MCF 10A (cell line): Measurements from ENCODE around the gene COPB1. TPM values are rescaled to one million over a fixed set of nuclear protein-coding genes. Genes with fewer than 3 reads are reported as not detected.

ENCODE experiments used
- BruUV-seq: library from RNA; stranded (reverse); fragments of 400-500 nt; replicated peaks from 2 replicates; lab custom pipeline; 2021; lab: Mats Ljungman, UMichigan
- CTCF ChIA-PET: fragments of 300-600 bp; sonication (Branson Sonifier 250); formaldehyde crosslinking; extraction: SDS; loops from one replicate; lab custom pipeline; 2021; ENCODE audit warnings: antibody characterized with exemption, inconsistent platforms; lab: Yijun Ruan, JAX
- POLR2A ChIA-PET: fragments of 300-600, 350-650 bp; sonication (Branson Sonifier 250); formaldehyde crosslinking; extraction: SDS; loops from one replicate; lab custom pipeline; 2020; ENCODE audit warnings: antibody characterized with exemption, inconsistent platforms; lab: Yijun Ruan, JAX
- DNase-seq: peaks from one replicate; pipeline ENCODE4 v3.0.0-alpha.2; 2018; ENCODE audit not compliant: unreplicated experiment
- H3K27ac Mint-ChIP-seq: one replicate; pipeline ENCODE4 v1.8.0; 2022; ENCODE audit warnings: mild to moderate bottlenecking, low read depth, mixed read lengths; ENCODE audit not compliant: unreplicated experiment
- H3K27me3 Mint-ChIP-seq: one replicate; pipeline ENCODE4 v1.8.0; 2022; ENCODE audit warnings: mixed read lengths; ENCODE audit not compliant: insufficient read depth, unreplicated experiment
- H3K36me3 Mint-ChIP-seq: one replicate; pipeline ENCODE4 v1.8.0; 2022; ENCODE audit warnings: mild to moderate bottlenecking, moderate library complexity, mixed read lengths; ENCODE audit not compliant: insufficient read depth, unreplicated experiment
- H3K4me1 Mint-ChIP-seq: one replicate; pipeline ENCODE4 v1.8.0; 2022; ENCODE audit warnings: mixed read lengths; ENCODE audit not compliant: insufficient read depth, unreplicated experiment
- H3K4me3 Mint-ChIP-seq: one replicate; pipeline ENCODE4 v1.8.0; 2022; ENCODE audit warnings: mild to moderate bottlenecking, moderate library complexity, mixed read lengths; ENCODE audit not compliant: unreplicated experiment
- H3K9me3 Mint-ChIP-seq: one replicate; pipeline ENCODE4 v1.8.0; 2022; ENCODE audit warnings: mixed read lengths; ENCODE audit not compliant: unreplicated experiment
- intact Hi-C: fragments of 100-400 bp; cut with micrococcal nuclease; formaldehyde crosslinking; loops from 2 replicates; pipeline ENCODE4 v1.14.1; 2022
- total RNA-seq: library from RNA; stranded (reverse); gene quantifications from 2 replicates; pipeline ENCODE4 v1.2.3, GENCODE V29; 2022
- TF ChIP-seq, protein P1 (sequence below): fragments of 200-600 bp; IDR thresholded peaks from one replicate; pipeline ENCODE4 v1.8.0; 2022; ENCODE audit warnings: antibody characterized with exemption, mild to moderate bottlenecking; ENCODE audit not compliant: unreplicated experiment

The COPB1 gene
- total RNA-seq, 1 experiment from 2014 or later: 159 TPM

DNA sequence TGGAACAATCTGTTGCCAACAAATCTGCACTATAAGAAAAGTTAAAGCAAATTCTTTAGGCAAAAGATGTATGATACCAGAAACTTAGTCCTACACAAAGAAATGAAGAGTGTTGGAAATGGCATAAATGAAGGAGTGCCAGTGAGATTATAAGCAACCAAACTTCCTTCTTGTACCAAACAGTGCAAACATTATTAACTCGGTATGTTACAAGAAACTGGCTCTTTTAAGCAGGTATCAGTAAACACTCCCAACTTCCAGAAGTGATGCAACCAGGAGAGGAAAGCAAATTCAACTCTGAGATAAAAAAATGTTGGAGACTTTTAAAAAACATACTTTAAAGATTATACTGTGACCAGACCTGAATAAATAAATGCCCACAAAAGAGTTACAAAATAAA is 28.5 kb downstream of the COPB1 start:
- Mint-ChIP-seq H3K4me3 (no peak overlapping the region), H3K27me3 (no peaks in the 10 kb centered on the region), H3K4me1 (no peaks in the 10 kb centered on the region), H3K36me3 (peaks cover 79% of the 10 kb centered on the region), H3K27ac (no peak overlapping the region), H3K9me3 (no peaks in the 10 kb centered on the region)
- ChIA-PET POLR2A (interaction anchor here (0.6 kb wide), 1 partner anchor 29 kb away, joined by 3 read pairs; no protein-coding TSS in a partner anchor), CTCF (interaction anchor here (1.0 to 1.2 kb wide), 2 partner anchors 16 to 171 kb away, joined by 7 read pairs; no protein-coding TSS in a partner anchor)
- intact Hi-C loops: no loop called here
- BruUV-seq: no TSS peak
- TF ChIP-seq, protein P1, sequence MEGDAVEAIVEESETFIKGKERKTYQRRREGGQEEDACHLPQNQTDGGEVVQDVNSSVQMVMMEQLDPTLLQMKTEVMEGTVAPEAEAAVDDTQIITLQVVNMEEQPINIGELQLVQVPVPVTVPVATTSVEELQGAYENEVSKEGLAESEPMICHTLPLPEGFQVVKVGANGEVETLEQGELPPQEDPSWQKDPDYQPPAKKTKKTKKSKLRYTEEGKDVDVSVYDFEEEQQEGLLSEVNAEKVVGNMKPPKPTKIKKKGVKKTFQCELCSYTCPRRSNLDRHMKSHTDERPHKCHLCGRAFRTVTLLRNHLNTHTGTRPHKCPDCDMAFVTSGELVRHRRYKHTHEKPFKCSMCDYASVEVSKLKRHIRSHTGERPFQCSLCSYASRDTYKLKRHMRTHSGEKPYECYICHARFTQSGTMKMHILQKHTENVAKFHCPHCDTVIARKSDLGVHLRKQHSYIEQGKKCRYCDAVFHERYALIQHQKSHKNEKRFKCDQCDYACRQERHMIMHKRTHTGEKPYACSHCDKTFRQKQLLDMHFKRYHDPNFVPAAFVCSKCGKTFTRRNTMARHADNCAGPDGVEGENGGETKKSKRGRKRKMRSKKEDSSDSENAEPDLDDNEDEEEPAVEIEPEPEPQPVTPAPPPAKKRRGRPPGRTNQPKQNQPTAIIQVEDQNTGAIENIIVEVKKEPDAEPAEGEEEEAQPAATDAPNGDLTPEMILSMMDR: no peak
- no peak for DNase-seq

DNA sequence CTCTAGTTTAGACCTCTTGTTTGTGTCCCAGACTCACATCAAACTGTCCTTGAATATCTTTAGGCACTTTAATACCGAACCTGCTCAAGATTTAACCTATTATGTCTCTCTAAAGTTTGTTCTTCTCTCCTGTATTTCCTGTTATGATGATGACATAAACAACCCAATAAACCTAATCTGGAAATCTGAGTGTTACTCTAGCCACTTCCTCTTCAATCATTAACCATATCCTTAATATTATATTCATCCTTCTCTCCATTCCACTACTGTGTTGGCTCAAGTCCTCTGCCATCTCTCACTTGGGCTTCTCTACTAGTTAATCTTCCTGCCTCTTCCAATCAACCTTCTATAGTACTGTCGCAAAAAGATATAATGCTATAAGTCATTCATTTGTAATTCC is 36.0 kb downstream of the COPB1 start:
- H3K4me1 Mint-ChIP-seq: no peaks in the 10 kb centered on the region
- intact Hi-C loops: no loop called here
- H3K4me3 Mint-ChIP-seq: no peak overlapping the region
- ChIA-PET CTCF (interaction anchor here (5.1 kb wide), 1 partner anchor 8 kb away, joined by 52 read pairs; no protein-coding TSS in a partner anchor), POLR2A (interaction anchor here (1.6 kb wide), 1 partner anchor 36 kb away, joined by 4 read pairs; the partner anchor contains the start of gene COPB1)
- no peak overlapping the region for H3K27ac Mint-ChIP-seq
- no peaks in the 10 kb centered on the region for H3K27me3 Mint-ChIP-seq
- H3K9me3 Mint-ChIP-seq: no peaks in the 10 kb centered on the region
- TF ChIP-seq, protein P1: no peak
- no peak for DNase-seq
- peaks cover 4% of the 10 kb centered on the region for H3K36me3 Mint-ChIP-seq
- no TSS peak for BruUV-seq

DNA sequence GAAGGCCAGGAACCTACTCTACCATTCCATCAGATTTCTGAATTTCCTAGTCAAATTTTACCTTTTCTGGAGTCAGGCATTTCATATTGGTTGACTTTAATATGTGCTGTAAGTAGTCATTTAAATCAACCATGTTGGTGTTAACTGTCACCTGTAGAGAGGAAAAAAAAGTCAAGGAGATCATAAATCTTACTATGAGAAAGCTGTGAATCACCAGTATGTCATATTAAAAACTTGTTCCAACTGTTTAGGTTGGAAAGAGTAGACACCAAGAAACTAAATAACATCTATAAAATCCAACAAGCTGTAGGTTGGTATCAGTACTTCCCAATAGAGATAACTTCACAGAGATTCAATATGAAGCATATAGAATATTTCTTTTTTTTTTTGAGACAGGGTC is 39.5 kb downstream of the COPB1 start:
- no peaks in the 10 kb centered on the region for H3K27me3 Mint-ChIP-seq
- H3K36me3 Mint-ChIP-seq: peaks cover 5% of the 10 kb centered on the region
- DNase-seq: no peak
- ChIA-PET POLR2A (no interaction called here), CTCF (interaction anchor here (0.6 to 11.2 kb wide), 2 partner anchors 158 to 163 kb away, joined by 3 to 179 read pairs; no protein-coding TSS in a partner anchor)
- no TSS peak for BruUV-seq
- H3K27ac Mint-ChIP-seq: no peak overlapping the region
- intact Hi-C loops: no loop called here
- no peak overlapping the region for H3K4me3 Mint-ChIP-seq
- TF ChIP-seq, protein P1: no peak
- no peaks in the 10 kb centered on the region for H3K4me1 Mint-ChIP-seq
- no peaks in the 10 kb centered on the region for H3K9me3 Mint-ChIP-seq

DNA sequence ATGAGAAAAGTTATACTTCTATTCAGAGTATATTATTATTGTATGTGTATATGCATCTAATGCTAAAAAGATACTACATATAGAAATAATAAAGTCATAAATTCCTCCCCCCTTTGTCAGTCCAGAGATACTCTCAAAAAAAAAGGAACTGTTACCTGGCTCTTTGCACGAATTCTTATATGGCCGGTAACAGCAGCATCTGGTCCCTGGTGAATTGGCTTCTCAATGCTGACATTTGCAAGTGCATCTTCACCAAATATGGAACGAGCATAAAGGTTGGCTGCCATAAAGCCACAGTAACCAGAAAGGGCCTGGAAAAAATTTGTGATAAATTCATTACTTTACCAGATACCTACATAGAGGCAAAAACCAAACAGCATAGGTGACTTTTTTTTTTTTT is 41.2 kb downstream of the COPB1 start:
- H3K36me3 Mint-ChIP-seq: peaks cover 15% of the 10 kb centered on the region
- H3K27me3 Mint-ChIP-seq: no peaks in the 10 kb centered on the region
- intact Hi-C loops: loop anchor here (5.0 to 10.0 kb wide), 2 partner anchors 36 to 684 kb away; no protein-coding TSS in a partner anchor
- H3K27ac Mint-ChIP-seq: no peak overlapping the region
- no peak overlapping the region for H3K4me3 Mint-ChIP-seq
- no TSS peak for BruUV-seq
- CTCF ChIA-PET: interaction anchor here (0.7 to 11.2 kb wide), 4 partner anchors 15 to 156 kb away, joined by 3 to 179 read pairs (median 3); no protein-coding TSS in a partner anchor
- no peaks in the 10 kb centered on the region for H3K9me3 Mint-ChIP-seq
- POLR2A ChIA-PET: interaction anchor here (0.6 kb wide), 1 partner anchor 200 kb away, joined by 3 read pairs; no protein-coding TSS in a partner anchor
- DNase-seq: no peak
- TF ChIP-seq, protein P1: no peak
- H3K4me1 Mint-ChIP-seq: no peaks in the 10 kb centered on the region
